ENCODE data around the gene FARP1. TPM values are rescaled to one million over a fixed set of nuclear protein-coding genes. Genes with fewer than 3 reads are reported as not detected.
A peak's percentile ranks its signal among the peaks of the same experiment; 100 is the strongest.

The FARP1 gene
- total RNA-seq, 1 experiment from 2014 or later = 96.6 TPM

GRCh38 chr13:98174307-98174706 is 31.4 kb downstream of the FARP1 start (continued):
- TF ChIP-seq AR (CRISPR knock-in tag; IDR thresholded peaks at IDR 0.05) = no peak
- no peak for TF ChIP-seq E2F5 (CRISPR knock-in tag; IDR thresholded peaks at IDR 0.05)
- no peak for TF ChIP-seq MYBL2 (CRISPR knock-in tag; IDR thresholded peaks at IDR 0.05)

DNA sequence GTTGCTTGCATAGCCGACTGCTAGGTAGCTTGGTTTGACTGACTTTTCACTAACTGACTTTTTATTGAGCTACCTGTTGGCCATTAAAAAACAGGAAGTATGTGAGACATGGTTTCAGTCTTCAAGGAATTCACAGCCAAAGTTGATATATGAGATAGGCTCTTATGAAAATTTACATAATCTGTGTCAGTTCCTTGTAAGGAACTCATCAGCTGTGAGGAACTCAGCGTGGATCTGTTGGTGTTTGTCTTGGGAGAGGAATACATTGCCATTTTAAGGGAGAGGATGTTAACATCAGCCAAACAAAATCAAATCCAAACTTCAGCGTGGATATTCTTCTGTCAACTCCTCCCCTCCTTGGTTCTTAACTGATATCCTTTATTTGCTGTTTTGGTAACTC is 32.1 kb downstream of the FARP1 start:
- ChIA-PET CTCF (interaction anchor here (1.2 kb wide), 2 partner anchors 16 to 26 kb away, joined by 3 to 4 read pairs; no protein-coding TSS in a partner anchor), POLR2A (interaction anchor here (0.6 kb wide), 1 partner anchor 167 kb away, joined by 3 read pairs; no protein-coding TSS in a partner anchor)
- ATAC-seq (no peak), DNase-seq (ENCODE audit: low spot score) (no peak)
- peak overlapping the region; percentile 84 for H3K27ac Mint-ChIP-seq
- H3K27me3 Mint-ChIP-seq (ENCODE audit: low read depth) = no peaks in the 10 kb centered on the region
- no peak overlapping the region for H3K4me3 Mint-ChIP-seq
- TF ChIP-seq GABPB1 (CRISPR knock-in tag; IDR thresholded peaks at IDR 0.05) (no peak), AR (CRISPR knock-in tag; IDR thresholded peaks at IDR 0.05) (no peak), NFATC4 (CRISPR knock-in tag; IDR thresholded peaks at IDR 0.05) (no peak), JUN (CRISPR knock-in tag; IDR thresholded peaks at IDR 0.05) (no peak)
- TF ChIP-seq, protein P1, sequence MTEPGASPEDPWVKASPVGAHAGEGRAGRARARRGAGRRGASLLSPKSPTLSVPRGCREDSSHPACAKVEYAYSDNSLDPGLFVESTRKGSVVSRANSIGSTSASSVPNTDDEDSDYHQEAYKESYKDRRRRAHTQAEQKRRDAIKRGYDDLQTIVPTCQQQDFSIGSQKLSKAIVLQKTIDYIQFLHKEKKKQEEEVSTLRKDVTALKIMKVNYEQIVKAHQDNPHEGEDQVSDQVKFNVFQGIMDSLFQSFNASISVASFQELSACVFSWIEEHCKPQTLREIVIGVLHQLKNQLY (CRISPR knock-in tag; IDR thresholded peaks at IDR 0.05) = no peak
- peaks cover 6% of the 10 kb centered on the region for H3K36me3 Mint-ChIP-seq
- H3K9me3 Mint-ChIP-seq = peaks cover 5% of the 10 kb centered on the region; the same call in 1 of the 2 replicates
- peaks cover 64% of the 10 kb centered on the region for H3K4me1 Mint-ChIP-seq

GRCh38 chr13:98175823-98176222 is 32.9 kb downstream of the FARP1 start:
- no peak for TF ChIP-seq USF1 (CRISPR knock-in tag; IDR thresholded peaks at IDR 0.05)
- no peak for TF ChIP-seq ATF1 (CRISPR knock-in tag; IDR thresholded peaks at IDR 0.05)
- TF ChIP-seq PREB (CRISPR knock-in tag; IDR thresholded peaks at IDR 0.05; ENCODE audit: borderline replicate concordance) = no peak
- TF ChIP-seq ZSCAN18 (CRISPR knock-in tag; IDR thresholded peaks at IDR 0.05) = no peak
- TF ChIP-seq, protein P2, sequence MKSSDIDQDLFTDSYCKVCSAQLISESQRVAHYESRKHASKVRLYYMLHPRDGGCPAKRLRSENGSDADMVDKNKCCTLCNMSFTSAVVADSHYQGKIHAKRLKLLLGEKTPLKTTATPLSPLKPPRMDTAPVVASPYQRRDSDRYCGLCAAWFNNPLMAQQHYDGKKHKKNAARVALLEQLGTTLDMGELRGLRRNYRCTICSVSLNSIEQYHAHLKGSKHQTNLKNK (CRISPR knock-in tag; IDR thresholded peaks at IDR 0.05) = no peak
- TF ChIP-seq ZNF423 (CRISPR knock-in tag; IDR thresholded peaks at IDR 0.05) = no peak
- no peak for TF ChIP-seq NFATC4 (CRISPR knock-in tag; IDR thresholded peaks at IDR 0.05)
- TF ChIP-seq, protein P3, sequence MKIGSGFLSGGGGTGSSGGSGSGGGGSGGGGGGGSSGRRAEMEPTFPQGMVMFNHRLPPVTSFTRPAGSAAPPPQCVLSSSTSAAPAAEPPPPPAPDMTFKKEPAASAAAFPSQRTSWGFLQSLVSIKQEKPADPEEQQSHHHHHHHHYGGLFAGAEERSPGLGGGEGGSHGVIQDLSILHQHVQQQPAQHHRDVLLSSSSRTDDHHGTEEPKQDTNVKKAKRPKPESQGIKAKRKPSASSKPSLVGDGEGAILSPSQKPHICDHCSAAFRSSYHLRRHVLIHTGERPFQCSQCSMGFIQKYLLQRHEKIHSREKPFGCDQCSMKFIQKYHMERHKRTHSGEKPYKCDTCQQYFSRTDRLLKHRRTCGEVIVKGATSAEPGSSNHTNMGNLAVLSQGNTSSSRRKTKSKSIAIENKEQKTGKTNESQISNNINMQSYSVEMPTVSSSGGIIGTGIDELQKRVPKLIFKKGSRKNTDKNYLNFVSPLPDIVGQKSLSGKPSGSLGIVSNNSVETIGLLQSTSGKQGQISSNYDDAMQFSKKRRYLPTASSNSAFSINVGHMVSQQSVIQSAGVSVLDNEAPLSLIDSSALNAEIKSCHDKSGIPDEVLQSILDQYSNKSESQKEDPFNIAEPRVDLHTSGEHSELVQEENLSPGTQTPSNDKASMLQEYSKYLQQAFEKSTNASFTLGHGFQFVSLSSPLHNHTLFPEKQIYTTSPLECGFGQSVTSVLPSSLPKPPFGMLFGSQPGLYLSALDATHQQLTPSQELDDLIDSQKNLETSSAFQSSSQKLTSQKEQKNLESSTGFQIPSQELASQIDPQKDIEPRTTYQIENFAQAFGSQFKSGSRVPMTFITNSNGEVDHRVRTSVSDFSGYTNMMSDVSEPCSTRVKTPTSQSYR (CRISPR knock-in tag; IDR thresholded peaks at IDR 0.05) = no peak
- TF ChIP-seq OVOL2 (CRISPR knock-in tag; IDR thresholded peaks at IDR 0.05; ENCODE audit: borderline replicate concordance) = no peak
- peaks cover 69% of the 10 kb centered on the region for H3K4me1 Mint-ChIP-seq
- ChIA-PET POLR2A (no interaction called here), CTCF (interaction anchor here (1.2 kb wide), 1 partner anchor 25 kb away, joined by 4 read pairs; no protein-coding TSS in a partner anchor)
- DNase-seq (ENCODE audit: low spot score) = no peak
- H3K4me3 Mint-ChIP-seq = no peak overlapping the region
- H3K27ac Mint-ChIP-seq = peak overlapping the region; percentile 54
- ATAC-seq = no peak
- peaks cover 6% of the 10 kb centered on the region for H3K36me3 Mint-ChIP-seq
- H3K9me3 Mint-ChIP-seq = peaks cover 5% of the 10 kb centered on the region; the same call in 1 of the 2 replicates
- H3K27me3 Mint-ChIP-seq (ENCODE audit: low read depth) = no peaks in the 10 kb centered on the region

Data from WTC11 (cell line).